Adipocyte (in vitro differentiated cells): ENCODE data around the gene ZNF248.

Experiments used
- DNase-seq: peaks from one replicate; pipeline ENCODE4 v3.0.0-alpha.2; 2015; ENCODE audit warnings: low read depth
- H3K27me3 ChIP-seq: replicated peaks from 2 replicates; pipeline ENCODE4 v1.7.0; 2013; ENCODE audit warnings: mild to moderate bottlenecking, low read length, moderate library complexity; ENCODE audit not compliant: control insufficient read depth, insufficient read depth
- H3K36me3 ChIP-seq: 2 replicates; pipeline ENCODE4 v1.7.0; 2013; ENCODE audit warnings: low read length, mild to moderate bottlenecking, moderate library complexity; ENCODE audit not compliant: control insufficient read depth, insufficient read depth, severe bottlenecking
- H3K4me1 ChIP-seq: 2 replicates; pipeline ENCODE4 v1.7.0; 2013; ENCODE audit warnings: mild to moderate bottlenecking, low read length, moderate library complexity; ENCODE audit not compliant: control insufficient read depth, insufficient read depth
- H3K4me3 ChIP-seq: 2 replicates; pipeline ENCODE4 v1.7.0; 2013; ENCODE audit warnings: mild to moderate bottlenecking, low read length, moderate library complexity
- H3K9ac ChIP-seq: 2 replicates; pipeline ENCODE4 v1.7.0; 2013; ENCODE audit warnings: mild to moderate bottlenecking, low read length, moderate library complexity
- H3K9me3 ChIP-seq: 2 replicates; pipeline ENCODE4 v1.7.0; 2013; ENCODE audit warnings: mild to moderate bottlenecking, low read length, moderate library complexity; ENCODE audit not compliant: control insufficient read depth

Gene ZNF248

GRCh38 chr10:37857287-37858211 lies at the start of gene ZNF248:
TSS of gene ZNF248 (minus strand) at chr10:37857610. CDS start at chr10:37856310, 1,300 bp downstream.
- H3K4me3 ChIP-seq = peak within 1 kb of the TSS; percentile 98
- DNase-seq = peak; percentile 99
- peaks cover 48% of the 10 kb centered on the region for H3K4me1 ChIP-seq
- H3K27me3 ChIP-seq = no peaks in the 10 kb centered on the region
- no peaks in the 10 kb centered on the region for H3K9me3 ChIP-seq
- no peaks in the 10 kb centered on the region for H3K36me3 ChIP-seq
- peak within 1 kb of the TSS; percentile 99 for H3K9ac ChIP-seq

- no peak overlapping the region for H3K9ac ChIP-seq
- DNase-seq = no peak
Observed at GRCh38 chr10:37906382-37906781, 49.0 kb upstream of the ZNF248 start.

GRCh38 chr10:37896436-37896835 lies 39.0 kb upstream of the ZNF248 start:
- H3K4me3 ChIP-seq = peak overlapping the region; percentile 36
- H3K36me3 ChIP-seq = no peaks in the 10 kb centered on the region

More at GRCh38 chr10:37906382-37906781, 49.0 kb upstream of the ZNF248 start:
- H3K4me1 ChIP-seq = no peaks in the 10 kb centered on the region
- H3K9me3 ChIP-seq = no peaks in the 10 kb centered on the region
- no peaks in the 10 kb centered on the region for H3K36me3 ChIP-seq
- no peaks in the 10 kb centered on the region for H3K27me3 ChIP-seq
- H3K4me3 ChIP-seq = no peak overlapping the region

GRCh38 chr10:37895674-37896073 lies 38.3 kb upstream of the ZNF248 start:
- no peak for DNase-seq
- Histone ChIP-seq H3K36me3 (no peaks in the 10 kb centered on the region), H3K9me3 (peaks cover 47% of the 10 kb centered on the region), H3K4me1 (no peaks in the 10 kb centered on the region), H3K9ac (no peak overlapping the region), H3K27me3 (no peaks in the 10 kb centered on the region), H3K4me3 (peak overlapping the region; percentile 9)

More at GRCh38 chr10:37896436-37896835, 39.0 kb upstream of the ZNF248 start:
- Histone ChIP-seq H3K27me3 (no peaks in the 10 kb centered on the region), H3K9ac (no peak overlapping the region), H3K4me1 (no peaks in the 10 kb centered on the region), H3K9me3 (peaks cover 39% of the 10 kb centered on the region)
- no peak for DNase-seq

- no peak overlapping the region for H3K4me3 ChIP-seq
- no peak overlapping the region for H3K9ac ChIP-seq
- DNase-seq = no peak
- no peaks in the 10 kb centered on the region for H3K27me3 ChIP-seq
- no peaks in the 10 kb centered on the region for H3K4me1 ChIP-seq
- H3K9me3 ChIP-seq = peaks cover 18% of the 10 kb centered on the region
- no peaks in the 10 kb centered on the region for H3K36me3 ChIP-seq
Observed at GRCh38 chr10:37885850-37886249, 28.4 kb upstream of the ZNF248 start.

- Histone ChIP-seq H3K9me3 (no peaks in the 10 kb centered on the region), H3K4me3 (no peak overlapping the region), H3K9ac (no peak overlapping the region), H3K36me3 (no peaks in the 10 kb centered on the region), H3K4me1 (no peaks in the 10 kb centered on the region), H3K27me3 (no peaks in the 10 kb centered on the region)
- DNase-seq = no peak
Observed at GRCh38 chr10:37872955-37873354, 15.5 kb upstream of the ZNF248 start.

- no peak for DNase-seq
- no peak overlapping the region for H3K4me3 ChIP-seq
- H3K27me3 ChIP-seq = no peaks in the 10 kb centered on the region
- H3K36me3 ChIP-seq = no peaks in the 10 kb centered on the region
- no peaks in the 10 kb centered on the region for H3K9me3 ChIP-seq
- no peaks in the 10 kb centered on the region for H3K4me1 ChIP-seq
- H3K9ac ChIP-seq = no peak overlapping the region
Observed at GRCh38 chr10:37872283-37872682, 14.9 kb upstream of the ZNF248 start.

- H3K36me3 ChIP-seq = no peaks in the 10 kb centered on the region
- no peak overlapping the region for H3K4me3 ChIP-seq
- no peaks in the 10 kb centered on the region for H3K4me1 ChIP-seq
- H3K9me3 ChIP-seq = no peaks in the 10 kb centered on the region
- DNase-seq = no peak
- H3K27me3 ChIP-seq = no peaks in the 10 kb centered on the region
- H3K9ac ChIP-seq = no peak overlapping the region
Observed at GRCh38 chr10:37871568-37872251, 14.3 kb upstream of the ZNF248 start.

- Histone ChIP-seq H3K36me3 (no peaks in the 10 kb centered on the region), H3K4me3 (no peak overlapping the region), H3K4me1 (no peaks in the 10 kb centered on the region), H3K9ac (no peak overlapping the region), H3K27me3 (no peaks in the 10 kb centered on the region), H3K9me3 (no peaks in the 10 kb centered on the region)
- no peak for DNase-seq
Observed at GRCh38 chr10:37871143-37871542, 13.7 kb upstream of the ZNF248 start.

- no peaks in the 10 kb centered on the region for H3K27me3 ChIP-seq
- H3K9me3 ChIP-seq = no peaks in the 10 kb centered on the region
- no peak for DNase-seq
- H3K36me3 ChIP-seq = no peaks in the 10 kb centered on the region
- no peak overlapping the region for H3K4me3 ChIP-seq
- no peaks in the 10 kb centered on the region for H3K4me1 ChIP-seq
- H3K9ac ChIP-seq = no peak overlapping the region
Observed at GRCh38 chr10:37868796-37869195, 11.4 kb upstream of the ZNF248 start.

- H3K36me3 ChIP-seq = no peaks in the 10 kb centered on the region
- H3K9ac ChIP-seq = no peak overlapping the region
- H3K4me1 ChIP-seq = peaks cover 4% of the 10 kb centered on the region
- no peak overlapping the region for H3K4me3 ChIP-seq
- no peak for DNase-seq
- H3K27me3 ChIP-seq = no peaks in the 10 kb centered on the region
- no peaks in the 10 kb centered on the region for H3K9me3 ChIP-seq
Observed at GRCh38 chr10:37865957-37866803, 8.8 kb upstream of the ZNF248 start.
